ENCODE data around the gene GALNS. TPM values are rescaled to one million over a fixed set of nuclear protein-coding genes. Genes with fewer than 3 reads are reported as not detected.

Gene GALNS
- total and polyA plus RNA-seq, 2 of the 13 experiments (the other 11 are each of a cell fraction or from before 2014, with no cell fraction given): 9.2 to 9.8 TPM

GRCh38 chr16:88778271-88778525, 78.5 kb downstream of the GALNS start (continued):
- TF ChIP-seq HNF1A (IDR thresholded peaks at IDR 0.05; ENCODE audit: low read depth) (no peak), HNF1A (CRISPR knock-in tag; IDR thresholded peaks at IDR 0.05; ENCODE audit: borderline replicate concordance) (no peak), KDM1A (CRISPR knock-in tag; IDR thresholded peaks at IDR 0.05) (no peak), ZNF343 (CRISPR knock-in tag; IDR thresholded peaks at IDR 0.05) (no peak), BATF2 (CRISPR knock-in tag; IDR thresholded peaks at IDR 0.05) (no peak), NCOA5 (CRISPR knock-in tag; IDR thresholded peaks at IDR 0.05) (no peak), BCL6 (CRISPR knock-in tag; IDR thresholded peaks at IDR 0.05) (no peak), PHB2 (IDR thresholded peaks at IDR 0.05; ENCODE audit: partially characterized antibody) (no peak), ZBTB25 (CRISPR knock-in tag; IDR thresholded peaks at IDR 0.05) (no peak), RERE (CRISPR knock-in tag; IDR thresholded peaks at IDR 0.05; ENCODE audit: low read depth) (no peak)
